ENCODE results near the gene ARL16. TPM values are rescaled to one million over a fixed set of nuclear protein-coding genes. Genes with fewer than 3 reads are reported as not detected.
A peak's percentile ranks its signal among the peaks of the same experiment; 100 is the strongest.

ARL16 gene
- total RNA-seq, 2 experiments from 2014 or later, result 13.8 to 14.1 TPM

GRCh38 chr17:81652906-81653771 is 30.5 kb downstream of the ARL16 start:
- Mint-ChIP-seq H3K4me3 (peak overlapping the region; percentile 58), H3K27ac (no peak overlapping the region), H3K9me3 (no peaks in the 10 kb centered on the region), H3K4me1 (ENCODE audit: low read depth) (peaks cover 7% of the 10 kb centered on the region), H3K36me3 (ENCODE audit: low read depth) (no peaks in the 10 kb centered on the region), H3K27me3 (ENCODE audit: low read depth) (peaks cover 19% of the 10 kb centered on the region)
- CTCF ChIA-PET, result no interaction called here
- intact Hi-C loops (cut with micrococcal nuclease), result no loop called here
- peak; percentile 26 for DNase-seq

- no peaks in the 10 kb centered on the region for H3K9me3 Mint-ChIP-seq
- peaks cover 7% of the 10 kb centered on the region for H3K4me1 Mint-ChIP-seq (ENCODE audit: low read depth)
- no peak overlapping the region for H3K4me3 Mint-ChIP-seq
- H3K27me3 Mint-ChIP-seq (ENCODE audit: low read depth), result peaks cover 26% of the 10 kb centered on the region
- H3K27ac Mint-ChIP-seq, result no peak overlapping the region
- intact Hi-C loops (cut with micrococcal nuclease), result no loop called here
- CTCF ChIA-PET, result no interaction called here
- no peak for DNase-seq
- H3K36me3 Mint-ChIP-seq (ENCODE audit: low read depth), result no peaks in the 10 kb centered on the region
Measured at GRCh38 chr17:81651692-81652091, 31.9 kb downstream of the ARL16 start.

- no peak overlapping the region for H3K27ac Mint-ChIP-seq
- H3K27me3 Mint-ChIP-seq (ENCODE audit: low read depth), result peaks cover 26% of the 10 kb centered on the region
- intact Hi-C loops (cut with micrococcal nuclease), result no loop called here
- CTCF ChIA-PET, result interaction anchor here (0.8 kb wide), 1 partner anchor 15 kb away, joined by 3 read pairs; no protein-coding TSS in a partner anchor
- no peaks in the 10 kb centered on the region for H3K36me3 Mint-ChIP-seq (ENCODE audit: low read depth)
- DNase-seq, result no peak
- H3K4me3 Mint-ChIP-seq, result no peak overlapping the region
- H3K9me3 Mint-ChIP-seq, result no peaks in the 10 kb centered on the region
- H3K4me1 Mint-ChIP-seq (ENCODE audit: low read depth), result peaks cover 7% of the 10 kb centered on the region
Measured at GRCh38 chr17:81650951-81651350, 32.6 kb downstream of the ARL16 start.

GRCh38 chr17:81648707-81649085 is 34.9 kb downstream of the ARL16 start:
- CTCF ChIA-PET, result no interaction called here

GRCh38 chr17:81648013-81648706 is 35.4 kb downstream of the ARL16 start:
- H3K36me3 Mint-ChIP-seq (ENCODE audit: low read depth), result no peaks in the 10 kb centered on the region
- H3K9me3 Mint-ChIP-seq, result no peaks in the 10 kb centered on the region
- no peak overlapping the region for H3K4me3 Mint-ChIP-seq
- intact Hi-C loops (cut with micrococcal nuclease), result no loop called here
- peaks cover 23% of the 10 kb centered on the region for H3K27me3 Mint-ChIP-seq (ENCODE audit: low read depth)
- CTCF ChIA-PET, result interaction anchor here (0.5 kb wide), 1 partner anchor 82 kb away, joined by 3 read pairs; no protein-coding TSS in a partner anchor
- DNase-seq, result no peak
- no peak overlapping the region for H3K27ac Mint-ChIP-seq
- peaks cover 2% of the 10 kb centered on the region for H3K4me1 Mint-ChIP-seq (ENCODE audit: low read depth)

More at GRCh38 chr17:81648707-81649085, 34.9 kb downstream of the ARL16 start:
- no peaks in the 10 kb centered on the region for H3K9me3 Mint-ChIP-seq
- no peaks in the 10 kb centered on the region for H3K36me3 Mint-ChIP-seq (ENCODE audit: low read depth)
- intact Hi-C loops (cut with micrococcal nuclease), result no loop called here
- peaks cover 7% of the 10 kb centered on the region for H3K4me1 Mint-ChIP-seq (ENCODE audit: low read depth)
- no peak overlapping the region for H3K4me3 Mint-ChIP-seq
- DNase-seq, result no peak
- H3K27ac Mint-ChIP-seq, result no peak overlapping the region
- H3K27me3 Mint-ChIP-seq (ENCODE audit: low read depth), result peaks cover 26% of the 10 kb centered on the region

GRCh38 chr17:81647640-81648012 is 36.0 kb downstream of the ARL16 start:
- Mint-ChIP-seq H3K4me1 (ENCODE audit: low read depth) (no peaks in the 10 kb centered on the region), H3K27me3 (ENCODE audit: low read depth) (peaks cover 23% of the 10 kb centered on the region), H3K36me3 (ENCODE audit: low read depth) (no peaks in the 10 kb centered on the region), H3K4me3 (no peak overlapping the region), H3K27ac (no peak overlapping the region), H3K9me3 (no peaks in the 10 kb centered on the region)
- CTCF ChIA-PET, result interaction anchor here (0.5 kb wide), 1 partner anchor 82 kb away, joined by 3 read pairs; no protein-coding TSS in a partner anchor
- DNase-seq, result no peak
- intact Hi-C loops (cut with micrococcal nuclease), result no loop called here

GRCh38 chr17:81646869-81647600 is 36.6 kb downstream of the ARL16 start:
- H3K4me3 Mint-ChIP-seq, result no peak overlapping the region
- intact Hi-C loops (cut with micrococcal nuclease), result no loop called here
- no peak overlapping the region for H3K27ac Mint-ChIP-seq
- DNase-seq, result no peak
- H3K9me3 Mint-ChIP-seq, result no peaks in the 10 kb centered on the region
- no peaks in the 10 kb centered on the region for H3K36me3 Mint-ChIP-seq (ENCODE audit: low read depth)
- no peaks in the 10 kb centered on the region for H3K4me1 Mint-ChIP-seq (ENCODE audit: low read depth)
- peaks cover 23% of the 10 kb centered on the region for H3K27me3 Mint-ChIP-seq (ENCODE audit: low read depth)
- CTCF ChIA-PET, result interaction anchor here (0.5 kb wide), 1 partner anchor 83 kb away, joined by 3 read pairs; no protein-coding TSS in a partner anchor

- H3K9me3 Mint-ChIP-seq, result no peaks in the 10 kb centered on the region
- CTCF ChIA-PET, result no interaction called here
Measured at GRCh38 chr17:81644976-81645952, 38.3 kb downstream of the ARL16 start.

GRCh38 chr17:81644496-81644895 is 39.1 kb downstream of the ARL16 start:
- Mint-ChIP-seq H3K9me3 (no peaks in the 10 kb centered on the region), H3K27me3 (ENCODE audit: low read depth) (peaks cover 13% of the 10 kb centered on the region), H3K36me3 (ENCODE audit: low read depth) (no peaks in the 10 kb centered on the region), H3K27ac (no peak overlapping the region), H3K4me1 (ENCODE audit: low read depth) (no peaks in the 10 kb centered on the region), H3K4me3 (no peak overlapping the region)
- no peak for DNase-seq
- intact Hi-C loops (cut with micrococcal nuclease), result no loop called here
- CTCF ChIA-PET, result no interaction called here

More at GRCh38 chr17:81644976-81645952, 38.3 kb downstream of the ARL16 start:
- Mint-ChIP-seq H3K4me1 (ENCODE audit: low read depth) (no peaks in the 10 kb centered on the region), H3K27ac (no peak overlapping the region), H3K36me3 (ENCODE audit: low read depth) (no peaks in the 10 kb centered on the region), H3K4me3 (no peak overlapping the region), H3K27me3 (ENCODE audit: low read depth) (peaks cover 18% of the 10 kb centered on the region)
- no peak for DNase-seq
- intact Hi-C loops (cut with micrococcal nuclease), result no loop called here

- no peak overlapping the region for H3K27ac Mint-ChIP-seq
- CTCF ChIA-PET, result no interaction called here
- no peaks in the 10 kb centered on the region for H3K27me3 Mint-ChIP-seq (ENCODE audit: low read depth)
- DNase-seq, result no peak
- peaks cover 3% of the 10 kb centered on the region for H3K4me1 Mint-ChIP-seq (ENCODE audit: low read depth)
- H3K9me3 Mint-ChIP-seq, result no peaks in the 10 kb centered on the region
- intact Hi-C loops (cut with micrococcal nuclease), result no loop called here
- no peak overlapping the region for H3K4me3 Mint-ChIP-seq
- no peaks in the 10 kb centered on the region for H3K36me3 Mint-ChIP-seq (ENCODE audit: low read depth)
Measured at GRCh38 chr17:81641825-81642489, 41.6 kb downstream of the ARL16 start.

- Mint-ChIP-seq H3K9me3 (no peaks in the 10 kb centered on the region), H3K4me1 (ENCODE audit: low read depth) (peaks cover 14% of the 10 kb centered on the region)
- CTCF ChIA-PET, result no interaction called here
Measured at GRCh38 chr17:81640011-81640410, 43.6 kb downstream of the ARL16 start.

More at GRCh38 chr17:81640011-81640410, 43.6 kb downstream of the ARL16 start:
- Mint-ChIP-seq H3K36me3 (ENCODE audit: low read depth) (no peaks in the 10 kb centered on the region), H3K4me3 (no peak overlapping the region), H3K27ac (no peak overlapping the region), H3K27me3 (ENCODE audit: low read depth) (no peaks in the 10 kb centered on the region)
- intact Hi-C loops (cut with micrococcal nuclease), result no loop called here
- DNase-seq, result no peak
